Heart right ventricle (tissue), 16 donors: ENCODE data around the gene TMED10. TPM values are rescaled to one million over a fixed set of nuclear protein-coding genes. Genes with fewer than 3 reads are reported as not detected.

Experiments
- ATAC-seq, 8 donors: fragments of 200-7000 bp; cut with Tn5 transposase; one replicate each; pipeline ENCODE4 v1.9.1; 2020; ENCODE audit warnings: mild to moderate bottlenecking in 8 of 8, moderate library complexity in 8 of 8, moderate number of reproducible peaks in 1 of 8
- DNase-seq, 2 donors: peaks; one replicate each; pipeline ENCODE4 v3.0.0-alpha.2; 2020
- H3K27ac ChIP-seq, 10 donors: fragments of 200-600 bp; sonication (generic) in 2 of 10; one replicate each; pipeline versions ENCODE4 v1.5.0 to v1.8.0; 2020 to 2022; ENCODE audit warnings: mild to moderate bottlenecking in 3 of 10
- H3K27me3 ChIP-seq, 7 donors: fragments of 200-600 bp; one replicate each; pipeline ENCODE4 v1.8.0; 2021 to 2022; ENCODE audit warnings: mild to moderate bottlenecking in 2 of 7
- H3K36me3 ChIP-seq, 9 donors: fragments of 200-600 bp; sonication (generic) in 1 of 9; one replicate each; pipeline versions ENCODE4 v1.5.0 to v1.8.0; 2020 to 2022; ENCODE audit warnings: mild to moderate bottlenecking in 2 of 9
- H3K4me1 ChIP-seq, 9 donors: fragments of 200-600 bp; sonication (generic) in 1 of 9; one replicate each; pipeline versions ENCODE4 v1.5.0 to v1.8.0; 2020 to 2022; ENCODE audit warnings: mild to moderate bottlenecking in 4 of 9
- H3K4me3 ChIP-seq, 10 donors: fragments of 200-600 bp; sonication (generic) in 2 of 10; one replicate each; pipeline versions ENCODE4 v1.5.0 to v1.8.0; 2020 to 2022; ENCODE audit warnings: mild to moderate bottlenecking in 7 of 10, moderate library complexity in 2 of 10
- H3K9me3 ChIP-seq, 11 donors: fragments of 200-600 bp in 10 of 11; sonication (generic) in 2 of 11; one replicate each; pipeline versions ENCODE4 v1.5.0 to v1.8.0; 2013 to 2022; ENCODE audit warnings: mild to moderate bottlenecking in 2 of 11, control low read depth in 1 of 11, moderate library complexity in 1 of 11
- CTCF ChIP-seq, 9 donors: fragments of 200-600 bp; sonication (generic) in 2 of 9; IDR thresholded peaks; one replicate each; pipeline versions ENCODE4 v1.5.0 to v1.8.0; 2021 to 2022; ENCODE audit warnings: antibody characterized with exemption in 9 of 9, mild to moderate bottlenecking in 5 of 9, moderate library complexity in 1 of 9
- WGBS, 2 donors: extraction: QIAGEN DNeasy Blood & Tissue Kit; methylation state at CpG; one replicate each; pipeline ENCODE4 v1.1.7; 2013; ENCODE audit warnings: inconsistent platforms in 1 of 2; 5-methylcytosine and 5-hydroxymethylcytosine counted together
- intact Hi-C, 10 donors: fragments of 100-400 bp; cut with DNase I; formaldehyde crosslinking; loops; one replicate each; pipeline versions ENCODE4 v1.11.1 to v1.14.2; 2022
- polyA plus RNA-seq, 2 donors: library from polyadenylated mRNA; stranded (reverse); fragments of 200-250 nt; gene quantifications; one replicate each; pipeline ENCODE4 v1.2.3, GENCODE V29; 2013
- total RNA-seq, 10 donors: library from RNA; stranded (reverse); fragmentation: NEBNext Ultra II Directional in 3 of 10; extraction: Animal tissue kit (Norgen Biotek cat#: 25700) in 3 of 10; gene quantifications; one replicate each; pipeline versions ENCODE4 v1.2.1 to v1.2.4, GENCODE V29; 2021 to 2023
- donor health status: Arrhythmogenic right ventricular cardiomyopathy.
- donor health status: ischemic (EF 13 %, LVEDD 7.1; RV severe dilation, severe dysfunction).
- donor health status: healthy with polysubstance abuse.
- donor health status: DM: no; HTN: yes; CAD: no.
- donor health status: DM: no; HTN: no; CAD: no.
- donor health status: ischemic (EF 25% LVEDD 6.9; RV normal size, moderate dysfunction).
- donor health status: ischemic (EF 25% LVEDD 5.7; RV mildly dilated, moderate dysfunction).
- donor health status: healthy.
- donor health status: DM: yes; HTN: yes; CAD: no.
- donor health status: Ischemic cardiomyopathy.
- donor health status: ischemic (EF 35%, LVEDD 5.7; RV mildly dilated, moderate dysfunction).
- donor health status: nonischemic (EF 11% LVEDD 7.7; RV severe dilation, severe dysfunction).
- donor health status: DM: yes; HTN: yes; CAD: no.
- donor health status: PGD.
- donor health status: ischemic (EF 29% LVEDD 5.4; RV normal size, mild dysfunction).
- donor health status: nonischemic (EF 23%, LVEDD 6.1; RV moderate dilation, normal function).

The TMED10 gene
- total and polyA plus RNA-seq, 12 donors = 29.1 to 366 (median 275) TPM

GRCh38 chr14:75221797-75222196, 45.4 kb upstream of the TMED10 start:
- Histone ChIP-seq H3K4me1 (peaks cover 0 to 42% (median 0%) of the 10 kb centered on the region in 9 donors), H3K4me3 (no peak overlapping the region), H3K27me3 (no peaks in the 10 kb centered on the region), H3K36me3 (no peaks in the 10 kb centered on the region), H3K9me3 (no peaks in the 10 kb centered on the region), H3K27ac (peak overlapping the region in 1 of 10 donors; percentile 37)
- peak in 2 of 8 donors; percentile 17 to 25 for ATAC-seq
- no peak for TF ChIP-seq CTCF (IDR thresholded peaks at IDR 0.05)
- WGBS, 2 donors = 75 to 80% methylated on average over 2 of the region's 2 CpGs
- intact Hi-C loops = loop anchor here in 1 of 10 donors (10.0 kb wide), 1 partner anchor 273 kb away; no protein-coding TSS in a partner anchor
- no peak for DNase-seq

- Histone ChIP-seq H3K36me3 (no peaks in the 10 kb centered on the region), H3K9me3 (no peaks in the 10 kb centered on the region), H3K27ac (no peak overlapping the region), H3K4me3 (no peak overlapping the region), H3K4me1 (peaks cover 0 to 42% (median 0%) of the 10 kb centered on the region in 9 donors), H3K27me3 (no peaks in the 10 kb centered on the region)
- WGBS, 2 donors = 71 to 77% methylated on average over 9 of the region's 9 CpGs
- DNase-seq (no peak), ATAC-seq (peak in 2 of 8 donors; percentile 24 to 41)
- no peak for TF ChIP-seq CTCF (IDR thresholded peaks at IDR 0.05)
- intact Hi-C loops = loop anchor here in 1 of 10 donors (10.0 kb wide), 1 partner anchor 275 kb away; no protein-coding TSS in a partner anchor
Observed at GRCh38 chr14:75220156-75220555, 43.7 kb upstream of the TMED10 start.

GRCh38 chr14:75217508-75218206, 41.2 kb upstream of the TMED10 start:
- intact Hi-C loops = no loop called here
- DNase-seq (no peak), ATAC-seq (no peak)
- H3K27me3 ChIP-seq = no peaks in the 10 kb centered on the region
- H3K9me3 ChIP-seq = no peaks in the 10 kb centered on the region
- no peak for TF ChIP-seq CTCF (IDR thresholded peaks at IDR 0.05)
- H3K4me3 ChIP-seq = no peak overlapping the region
- no peak overlapping the region for H3K27ac ChIP-seq
- WGBS, 2 donors = 80 to 84% methylated on average over 4 of the region's 4 CpGs
- peaks cover 0 to 33% (median 0%) of the 10 kb centered on the region in 9 donors for H3K4me1 ChIP-seq
- no peaks in the 10 kb centered on the region for H3K36me3 ChIP-seq

GRCh38 chr14:75216427-75217006, 40.1 kb upstream of the TMED10 start:
- ATAC-seq = no peak
- WGBS, 2 donors = 88 to 94% methylated on average over 6 of the region's 6 CpGs
- no peak overlapping the region for H3K27ac ChIP-seq
- peaks cover 0 to 21% (median 0%) of the 10 kb centered on the region in 9 donors for H3K4me1 ChIP-seq
- no peak for TF ChIP-seq CTCF (IDR thresholded peaks at IDR 0.05)
- no peaks in the 10 kb centered on the region for H3K9me3 ChIP-seq
- DNase-seq = no peak
- intact Hi-C loops = no loop called here
- H3K27me3 ChIP-seq = no peaks in the 10 kb centered on the region
- H3K4me3 ChIP-seq = no peak overlapping the region
- no peaks in the 10 kb centered on the region for H3K36me3 ChIP-seq
